VCaP (cell line): ENCODE results near the gene CNTN3.

ENCODE experiments used
- H3K27ac ChIP-seq: fragments of 450-650 bp; 2 replicates; pipeline ENCODE4 v1.5.1; 2017
- CTCF ChIP-seq: fragments of 450-650 bp; conservative IDR thresholded peaks from 2 replicates; pipeline ENCODE4 v1.5.1; 2017; ENCODE audit warnings: mild to moderate bottlenecking, moderate library complexity

Gene CNTN3

GRCh38 chr3:74599564-74599963 lies 14.9 kb downstream of the CNTN3 start:
- no peak overlapping the region for H3K27ac ChIP-seq
- no peak for TF ChIP-seq CTCF

- no peak for TF ChIP-seq CTCF
- no peak overlapping the region for H3K27ac ChIP-seq
These were observed 21.3 kb downstream of the CNTN3 start for GRCh38 chr3:74593152-74593551.

GRCh38 chr3:74592359-74592758 lies 22.1 kb downstream of the CNTN3 start:
- H3K27ac ChIP-seq: no peak overlapping the region
- TF ChIP-seq CTCF: no peak

GRCh38 chr3:74591946-74592345 lies 22.5 kb downstream of the CNTN3 start:
- no peak for TF ChIP-seq CTCF
- no peak overlapping the region for H3K27ac ChIP-seq

- no peak overlapping the region for H3K27ac ChIP-seq
These were observed 23.1 kb downstream of the CNTN3 start for GRCh38 chr3:74591342-74591741.

GRCh38 chr3:74590620-74591262 lies 23.7 kb downstream of the CNTN3 start:
- TF ChIP-seq CTCF: no peak
- H3K27ac ChIP-seq: no peak overlapping the region

More at GRCh38 chr3:74591342-74591741, 23.1 kb downstream of the CNTN3 start:
- no peak for TF ChIP-seq CTCF

- H3K27ac ChIP-seq: no peak overlapping the region
- no peak for TF ChIP-seq CTCF
These were observed 29.7 kb downstream of the CNTN3 start for GRCh38 chr3:74584782-74585181.
